ENCODE measurements around the gene PITPNC1. TPM values are rescaled to one million over a fixed set of nuclear protein-coding genes. Genes with fewer than 3 reads are reported as not detected.

The PITPNC1 gene
- total RNA-seq, 4 donors from 2014 or later: 2.3 to 8.6 (median 4.3) TPM

GRCh38 chr17:67689534-67690177, 312.6 kb downstream of the PITPNC1 start:
- peak in 1 of 2 donors; percentile 3 for DNase-seq
- in situ Hi-C loops (cut with MboI; ENCODE audit: low sequenced_read_pairs in 4 of 4): loop anchor here (5.0 to 25.0 kb wide), 4 partner anchors 202 to 317 kb away; partner anchors contain the start of gene PITPNC1 (in 2 of the 4)
- TF ChIP-seq POLR2A (IDR thresholded peaks at IDR 0.05): no peak
- TF ChIP-seq, protein P1, sequence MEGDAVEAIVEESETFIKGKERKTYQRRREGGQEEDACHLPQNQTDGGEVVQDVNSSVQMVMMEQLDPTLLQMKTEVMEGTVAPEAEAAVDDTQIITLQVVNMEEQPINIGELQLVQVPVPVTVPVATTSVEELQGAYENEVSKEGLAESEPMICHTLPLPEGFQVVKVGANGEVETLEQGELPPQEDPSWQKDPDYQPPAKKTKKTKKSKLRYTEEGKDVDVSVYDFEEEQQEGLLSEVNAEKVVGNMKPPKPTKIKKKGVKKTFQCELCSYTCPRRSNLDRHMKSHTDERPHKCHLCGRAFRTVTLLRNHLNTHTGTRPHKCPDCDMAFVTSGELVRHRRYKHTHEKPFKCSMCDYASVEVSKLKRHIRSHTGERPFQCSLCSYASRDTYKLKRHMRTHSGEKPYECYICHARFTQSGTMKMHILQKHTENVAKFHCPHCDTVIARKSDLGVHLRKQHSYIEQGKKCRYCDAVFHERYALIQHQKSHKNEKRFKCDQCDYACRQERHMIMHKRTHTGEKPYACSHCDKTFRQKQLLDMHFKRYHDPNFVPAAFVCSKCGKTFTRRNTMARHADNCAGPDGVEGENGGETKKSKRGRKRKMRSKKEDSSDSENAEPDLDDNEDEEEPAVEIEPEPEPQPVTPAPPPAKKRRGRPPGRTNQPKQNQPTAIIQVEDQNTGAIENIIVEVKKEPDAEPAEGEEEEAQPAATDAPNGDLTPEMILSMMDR (IDR thresholded peaks at IDR 0.05 in 4 of 5, conservative IDR thresholded peaks at IDR 0.05 in 1 of 5): peak; percentile 65 to 80 (median 77)
- intact Hi-C loops (cut with DNase I; ENCODE audit: low total_unique reads): loop anchor here (1.0 to 10.0 kb wide), 3 partner anchors 215 to 972 kb away; no protein-coding TSS in a partner anchor
- Histone ChIP-seq H3K4me1 (no peaks in the 10 kb centered on the region), H3K27me3 (no peaks in the 10 kb centered on the region), H3K9me3 (no peaks in the 10 kb centered on the region), H3K27ac (no peak overlapping the region), H3K36me3 (no peaks in the 10 kb centered on the region), H3K4me3 (no peak overlapping the region)
- peak; percentile 47 to 55 for ATAC-seq

GRCh38 chr17:67693811-67694210, 316.7 kb downstream of the PITPNC1 start:
- Histone ChIP-seq H3K4me3 (no peak overlapping the region), H3K36me3 (no peaks in the 10 kb centered on the region), H3K4me1 (no peaks in the 10 kb centered on the region), H3K27ac (no peak overlapping the region), H3K9me3 (no peaks in the 10 kb centered on the region), H3K27me3 (no peaks in the 10 kb centered on the region)
- ATAC-seq (no peak), DNase-seq (no peak)
- in situ Hi-C loops (cut with MboI; ENCODE audit: low sequenced_read_pairs in 4 of 4) (loop anchor here in 1 of 4 donors (25.0 kb wide), 1 partner anchor 207 kb away; no protein-coding TSS in a partner anchor), intact Hi-C loops (cut with DNase I; ENCODE audit: low total_unique reads) (no loop called here)
- TF ChIP-seq POLR2A (IDR thresholded peaks at IDR 0.05): no peak
- TF ChIP-seq, protein P1 (IDR thresholded peaks at IDR 0.05 in 4 of 5, conservative IDR thresholded peaks at IDR 0.05 in 1 of 5): no peak

DNA sequence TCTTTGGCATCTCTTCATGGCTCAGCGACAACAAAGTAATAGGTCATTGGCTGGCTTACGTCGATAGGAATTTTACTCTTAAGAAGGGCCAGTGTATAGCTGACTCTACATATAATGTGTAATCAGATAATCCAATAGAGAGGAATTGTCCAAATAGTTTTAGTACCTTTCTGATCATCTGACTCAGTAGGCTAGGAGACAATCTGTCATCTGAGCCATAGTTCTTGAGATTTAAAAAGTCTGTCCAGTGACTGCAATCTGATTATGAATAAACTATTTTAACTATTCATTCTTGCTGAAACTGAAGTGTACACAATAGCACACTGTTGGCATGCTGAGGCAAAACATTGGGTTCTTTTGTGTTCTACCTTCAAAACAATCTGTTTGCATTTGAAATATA, 319.3 kb downstream of the PITPNC1 start:
- Histone ChIP-seq H3K27ac (no peak overlapping the region), H3K4me3 (no peak overlapping the region), H3K27me3 (no peaks in the 10 kb centered on the region), H3K4me1 (no peaks in the 10 kb centered on the region), H3K36me3 (no peaks in the 10 kb centered on the region), H3K9me3 (no peaks in the 10 kb centered on the region)
- TF ChIP-seq POLR2A (IDR thresholded peaks at IDR 0.05): no peak
- TF ChIP-seq, protein P1 (IDR thresholded peaks at IDR 0.05 in 4 of 5, conservative IDR thresholded peaks at IDR 0.05 in 1 of 5): no peak
- in situ Hi-C loops (cut with MboI; ENCODE audit: low sequenced_read_pairs in 4 of 4): loop anchor here in 1 of 4 donors (25.0 kb wide), 1 partner anchor 209 kb away; no protein-coding TSS in a partner anchor
- DNase-seq (no peak), ATAC-seq (no peak)
- intact Hi-C loops (cut with DNase I; ENCODE audit: low total_unique reads): no loop called here

- Histone ChIP-seq H3K27me3 (no peaks in the 10 kb centered on the region), H3K9me3 (no peaks in the 10 kb centered on the region), H3K4me1 (no peaks in the 10 kb centered on the region), H3K27ac (no peak overlapping the region), H3K36me3 (no peaks in the 10 kb centered on the region), H3K4me3 (no peak overlapping the region)
- DNase-seq (no peak), ATAC-seq (no peak)
- no peak for TF ChIP-seq POLR2A (IDR thresholded peaks at IDR 0.05)
- TF ChIP-seq, protein P1 (IDR thresholded peaks at IDR 0.05 in 4 of 5, conservative IDR thresholded peaks at IDR 0.05 in 1 of 5): no peak
- intact Hi-C loops (cut with DNase I; ENCODE audit: low total_unique reads): no loop called here
- in situ Hi-C loops (cut with MboI; ENCODE audit: low sequenced_read_pairs in 4 of 4): loop anchor here in 1 of 4 donors (25.0 kb wide), 1 partner anchor 210 kb away; no protein-coding TSS in a partner anchor
Observed at GRCh38 chr17:67696853-67697498, 319.9 kb downstream of the PITPNC1 start.

Measured in gastrocnemius medialis (tissue), 4 donors.